H1 (cell line): ENCODE data around the gene SEMA4D. TPM values are rescaled to one million over a fixed set of nuclear protein-coding genes. Genes with fewer than 3 reads are reported as not detected.

Experiments
- CTBP2 ChIP-seq: IDR thresholded peaks from 2 replicates; pipeline ENCODE4 v1.7.0; 2011; ENCODE audit warnings: borderline replicate concordance, mild to moderate bottlenecking, moderate library complexity, mixed read lengths, low read length; ENCODE audit not compliant: insufficient read depth, insufficient read length
- HDAC6 ChIP-seq: IDR thresholded peaks from one replicate; pipeline ENCODE4 v1.7.1; 2012; ENCODE audit warnings: low read depth, mild to moderate bottlenecking, inconsistent platforms, low read length, moderate library complexity
- JUN ChIP-seq: IDR thresholded peaks from 2 replicates; pipeline ENCODE4 v1.6.1; 2011; ENCODE audit warnings: low read depth, mild to moderate bottlenecking, improper control_type of control experiment, low read length
- KDM5A ChIP-seq: fragments of 200-600 bp; IDR thresholded peaks from 2 replicates; pipeline ENCODE4 v1.7.1; 2012; ENCODE audit warnings: mild to moderate bottlenecking, low read length, inconsistent platforms, mixed read lengths
- NANOG ChIP-seq: IDR thresholded peaks from 2 replicates; pipeline ENCODE4 v1.6.1; 2011; ENCODE audit warnings: low read length, low read depth, mild to moderate bottlenecking, inconsistent platforms; ENCODE audit not compliant: insufficient read depth, poor library complexity, severe bottlenecking
- RFX5 ChIP-seq: IDR thresholded peaks from 2 replicates; pipeline ENCODE4 v1.6.1; 2011; ENCODE audit warnings: low read depth, low read length, improper control_type of control experiment, borderline replicate concordance
- polyA plus RNA-seq, 7 experiments: library from polyadenylated mRNA; depleted of rRNA in 3 of 7; stranded (reverse) in 5 of 7; unstranded in 2 of 7; fragments of >200 nt in 5 of 7; fragments of 200-250 nt in 2 of 7; gene quantifications; 1 replicate in 5 of 7; 2 replicates in 1 of 7; 4 replicates in 1 of 7; pipeline versions ENCODE4 v1.2.1 to v1.2.3, GENCODE V29; 2011 to 2013; ENCODE audit warnings: missing spikeins in 2 of 7, mixed read lengths in 2 of 7
- total RNA-seq: library from RNA; stranded (reverse); fragmentation: NEBNext Ultra II Directional; extraction: Animal tissue kit (Norgen Biotek cat#: 25700); gene quantifications from 2 replicates; pipeline ENCODE4 v1.2.1, GENCODE V29; 2021

Gene SEMA4D
- total and polyA plus RNA-seq, 2 of the 8 experiments (the other 6 are each of a cell fraction or from before 2014, with no cell fraction given) = 21.0 to 70.4 TPM

DNA sequence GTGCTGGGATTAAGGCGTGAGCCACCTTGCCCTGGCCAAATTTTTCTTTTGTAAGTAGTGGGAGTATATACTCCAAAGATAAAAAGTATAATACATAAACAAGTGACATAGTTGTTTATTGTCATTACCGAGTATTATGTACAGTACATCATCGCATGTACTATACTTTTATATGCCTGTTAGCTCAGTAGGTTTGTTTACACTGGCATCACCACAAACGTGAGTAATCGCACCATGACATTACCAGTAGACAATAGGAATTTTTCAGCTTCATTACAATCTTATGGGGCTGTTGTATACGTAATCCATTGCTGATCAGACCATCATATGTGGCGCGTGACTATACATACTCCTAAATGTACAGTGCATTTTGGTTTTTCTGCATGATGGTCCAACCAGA, 169.8 kb downstream of the SEMA4D start (continued):
- TF ChIP-seq JUN (no peak), NANOG (no peak), RFX5 (no peak), KDM5A (no peak), HDAC6 (no peak), CTBP2 (no peak)
